ENCODE results near the gene ANKRD13D.

Gene ANKRD13D

DNA sequence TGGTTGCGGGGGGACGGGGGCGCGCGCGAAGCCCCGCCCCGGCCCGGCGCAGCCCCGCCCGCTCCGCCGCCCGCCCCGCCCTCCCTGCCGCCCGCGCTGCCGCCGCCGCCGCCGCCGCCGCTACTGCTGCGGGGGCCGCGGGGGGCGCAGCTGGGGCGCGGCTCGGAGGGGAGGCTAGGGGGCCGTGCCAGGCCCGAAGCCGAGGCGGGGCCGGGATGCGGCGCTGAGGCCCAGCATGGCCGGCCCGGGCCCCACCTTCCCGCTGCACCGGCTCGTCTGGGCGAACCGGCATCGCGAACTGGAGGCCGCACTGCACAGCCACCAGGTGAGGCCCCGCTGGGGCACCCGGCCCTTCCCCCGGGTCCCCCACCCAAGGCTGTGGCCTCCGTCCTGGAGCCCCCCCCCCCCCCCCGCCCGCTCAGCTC is at the start of gene ANKRD13D:
ANKRD13D (plus strand) TSS at position 78 of the 425 bp plus-strand sequence; CDS start at position 236, 158 bp downstream.
- no peak for DNase-seq

DNA sequence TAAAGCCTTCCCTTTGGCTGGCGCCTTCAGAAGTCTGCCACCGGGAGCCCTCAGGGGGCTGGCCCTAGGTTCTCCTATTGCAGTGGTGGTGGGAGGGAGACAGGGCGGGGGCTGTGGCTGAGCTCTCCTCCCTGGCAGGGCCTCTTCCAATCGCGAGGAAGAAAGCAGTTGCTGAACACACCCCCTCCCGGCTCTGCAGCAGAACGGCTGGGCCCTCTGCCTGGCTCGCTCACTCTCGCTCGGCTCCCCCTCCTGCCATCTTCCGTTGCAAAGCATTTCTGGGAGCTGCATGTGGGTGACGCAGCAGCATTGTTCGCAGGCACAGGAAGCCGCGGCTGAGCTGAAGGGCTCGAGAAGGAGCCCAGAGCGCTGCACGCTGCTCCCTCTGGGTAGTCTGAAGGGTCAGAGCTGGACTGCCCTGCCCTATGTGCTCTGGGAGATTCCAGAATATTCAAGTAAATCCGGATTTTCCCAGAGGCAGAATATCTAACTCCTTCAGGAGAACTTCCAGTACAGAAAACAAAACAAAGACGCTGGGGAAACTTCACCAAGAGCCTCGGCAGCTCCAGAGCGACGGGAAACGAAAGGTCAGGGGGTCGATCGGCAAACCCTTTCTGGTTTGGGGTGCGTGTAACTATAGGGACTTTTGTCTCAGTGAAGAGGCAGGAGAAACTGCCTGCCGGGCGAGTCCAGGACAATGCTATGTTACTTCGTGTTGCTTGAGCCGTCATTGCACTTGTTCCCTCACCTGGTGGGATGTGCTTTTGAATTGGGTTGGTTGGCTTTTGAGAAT is 49.1 kb upstream of the ANKRD13D start:
- peak; percentile 99 for DNase-seq

DNA sequence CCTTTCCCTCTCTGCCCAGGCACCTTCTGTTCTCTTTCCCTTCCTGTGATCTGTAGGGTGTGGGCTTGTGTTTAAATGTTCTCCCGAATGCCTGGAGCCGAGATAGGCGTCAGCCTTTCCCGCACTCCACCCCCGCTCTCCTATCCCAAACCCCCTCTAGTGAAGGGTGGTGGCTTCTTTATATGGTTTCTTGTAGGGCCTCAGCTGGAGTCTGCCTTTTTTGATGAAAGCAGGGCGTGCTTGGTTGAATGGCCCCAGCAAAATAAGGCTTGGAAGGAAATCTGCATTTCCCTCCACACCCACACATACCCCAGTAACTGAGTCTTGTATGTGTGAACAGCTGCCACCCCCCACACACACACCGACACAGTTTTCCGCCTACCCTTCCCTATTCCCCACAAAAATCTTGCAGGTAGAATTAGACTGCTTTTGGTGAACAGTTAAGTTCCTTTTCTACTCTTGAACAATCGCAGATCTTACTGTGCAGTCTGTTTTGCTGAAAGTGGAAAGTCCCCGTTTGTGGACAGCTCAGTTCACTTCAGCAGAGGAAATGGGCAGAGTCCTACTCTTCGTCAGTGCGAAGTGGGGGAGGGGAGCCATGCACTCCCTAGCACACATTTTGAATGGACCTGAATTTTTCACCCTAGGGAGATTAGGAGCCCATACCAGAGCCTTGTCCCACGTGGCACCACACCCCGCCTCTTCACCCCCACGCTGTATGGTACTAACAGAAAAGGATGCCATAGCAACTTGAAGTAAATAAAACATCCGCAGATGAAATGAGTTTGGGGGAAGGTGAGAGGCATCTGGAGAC is 48.3 kb upstream of the ANKRD13D start:
- DNase-seq: peak; percentile 64

DNA sequence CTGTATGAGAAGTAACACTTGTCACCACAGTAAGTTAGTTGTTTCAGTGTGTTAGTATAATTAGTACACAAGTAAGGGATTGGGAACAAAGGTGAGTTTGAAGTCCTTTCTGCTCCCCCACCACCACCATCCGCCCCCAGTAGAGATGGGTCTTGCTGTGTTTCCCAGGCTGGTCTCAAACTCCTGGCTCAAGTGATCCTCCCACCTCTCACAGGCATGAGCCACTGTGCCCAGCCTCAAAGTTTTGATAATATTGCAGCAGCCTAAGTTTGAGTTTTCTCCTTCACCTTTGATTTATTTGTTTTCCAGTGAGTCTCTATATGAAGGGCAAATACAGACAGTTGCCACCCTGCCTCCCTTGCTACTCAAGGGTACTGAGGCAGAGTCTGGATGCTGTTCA is 46.6 kb upstream of the ANKRD13D start:
- no peak for DNase-seq

DNA sequence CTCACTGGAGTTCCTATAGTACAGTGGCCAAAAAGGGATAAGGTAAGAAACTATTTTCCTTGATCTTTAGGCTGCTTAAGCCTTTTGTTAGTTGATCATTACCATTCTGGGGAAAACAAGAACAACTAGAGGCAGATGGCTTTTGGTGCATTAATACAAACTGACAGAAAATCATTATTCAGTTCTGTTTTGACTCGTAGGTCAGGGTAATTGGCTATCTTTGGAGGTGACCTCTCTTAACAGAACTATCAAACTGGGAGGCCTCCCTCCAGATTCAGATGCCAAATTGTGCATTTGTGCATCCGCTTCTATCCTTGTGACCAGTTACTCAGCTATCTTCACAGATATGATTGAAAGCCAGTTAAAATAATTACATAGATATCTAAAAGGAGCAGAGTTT is 46.1 kb upstream of the ANKRD13D start:
- no peak for DNase-seq

DNA sequence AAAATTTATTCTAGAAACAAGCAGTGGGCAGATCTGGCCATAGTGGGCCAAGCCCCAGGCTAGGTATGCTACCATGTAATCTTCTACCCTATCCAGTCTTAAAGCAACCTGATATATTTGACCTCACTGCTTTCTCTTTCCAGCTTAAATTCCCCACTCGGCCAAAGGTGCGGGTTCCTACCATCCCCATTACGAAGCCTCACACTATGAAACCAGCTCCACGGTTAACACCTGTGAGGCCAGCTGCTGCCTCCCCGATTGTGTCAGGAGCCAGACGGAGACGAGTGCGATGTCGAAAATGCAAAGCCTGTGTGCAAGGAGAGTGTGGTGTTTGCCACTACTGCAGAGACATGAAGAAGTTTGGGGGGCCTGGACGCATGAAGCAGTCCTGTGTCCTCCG is 44.1 kb upstream of the ANKRD13D start:
- no peak for DNase-seq

DNA sequence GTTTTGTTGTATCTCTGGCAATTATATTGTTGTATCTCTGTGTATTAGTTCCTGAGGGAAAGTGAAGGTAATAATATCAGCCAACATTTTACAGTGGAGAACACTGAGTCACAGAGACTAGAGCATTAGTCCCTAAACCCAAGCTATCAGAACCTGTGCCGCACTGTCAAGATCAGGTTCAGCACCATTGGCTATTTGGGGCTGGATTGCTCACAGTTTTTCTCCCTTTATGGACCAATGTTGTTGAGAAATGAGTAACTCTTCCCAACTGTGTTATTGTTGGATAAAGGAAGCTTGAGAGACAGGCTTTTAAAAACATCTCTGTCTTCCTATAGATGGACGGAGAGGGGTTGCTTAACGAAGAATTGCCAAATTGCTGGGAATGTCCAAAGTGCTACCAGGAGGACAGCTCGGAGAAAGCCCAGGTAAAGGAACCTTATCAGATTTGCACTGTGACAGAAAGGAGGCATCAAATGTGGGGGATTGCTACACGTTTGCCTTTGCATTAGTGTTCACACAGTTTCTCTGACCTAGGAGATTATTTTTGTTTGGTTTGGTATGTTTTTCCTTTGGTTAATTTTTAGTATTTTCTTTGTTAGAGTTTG is 41.1 kb upstream of the ANKRD13D start:
- DNase-seq: no peak

DNA sequence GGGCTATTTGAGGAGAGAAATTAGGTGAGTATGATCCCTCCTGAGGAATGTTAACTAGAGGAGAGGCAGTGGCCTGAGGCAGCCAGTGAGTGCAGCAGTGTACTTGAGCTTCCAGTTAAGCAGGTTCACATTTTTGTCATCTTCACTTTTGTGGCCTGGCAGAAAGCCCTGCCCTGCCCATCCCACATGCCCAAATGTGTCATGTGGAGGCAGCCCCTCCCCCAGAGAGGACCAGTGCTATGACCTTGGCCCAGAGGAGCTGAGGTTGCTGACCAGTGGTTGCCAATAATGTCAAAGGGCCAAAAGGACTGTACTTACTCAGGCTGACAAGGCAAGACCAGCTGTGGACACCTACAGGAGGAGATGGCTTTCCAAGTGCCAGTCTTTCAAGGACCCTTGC is 40.5 kb upstream of the ANKRD13D start:
- no peak for DNase-seq

DNA sequence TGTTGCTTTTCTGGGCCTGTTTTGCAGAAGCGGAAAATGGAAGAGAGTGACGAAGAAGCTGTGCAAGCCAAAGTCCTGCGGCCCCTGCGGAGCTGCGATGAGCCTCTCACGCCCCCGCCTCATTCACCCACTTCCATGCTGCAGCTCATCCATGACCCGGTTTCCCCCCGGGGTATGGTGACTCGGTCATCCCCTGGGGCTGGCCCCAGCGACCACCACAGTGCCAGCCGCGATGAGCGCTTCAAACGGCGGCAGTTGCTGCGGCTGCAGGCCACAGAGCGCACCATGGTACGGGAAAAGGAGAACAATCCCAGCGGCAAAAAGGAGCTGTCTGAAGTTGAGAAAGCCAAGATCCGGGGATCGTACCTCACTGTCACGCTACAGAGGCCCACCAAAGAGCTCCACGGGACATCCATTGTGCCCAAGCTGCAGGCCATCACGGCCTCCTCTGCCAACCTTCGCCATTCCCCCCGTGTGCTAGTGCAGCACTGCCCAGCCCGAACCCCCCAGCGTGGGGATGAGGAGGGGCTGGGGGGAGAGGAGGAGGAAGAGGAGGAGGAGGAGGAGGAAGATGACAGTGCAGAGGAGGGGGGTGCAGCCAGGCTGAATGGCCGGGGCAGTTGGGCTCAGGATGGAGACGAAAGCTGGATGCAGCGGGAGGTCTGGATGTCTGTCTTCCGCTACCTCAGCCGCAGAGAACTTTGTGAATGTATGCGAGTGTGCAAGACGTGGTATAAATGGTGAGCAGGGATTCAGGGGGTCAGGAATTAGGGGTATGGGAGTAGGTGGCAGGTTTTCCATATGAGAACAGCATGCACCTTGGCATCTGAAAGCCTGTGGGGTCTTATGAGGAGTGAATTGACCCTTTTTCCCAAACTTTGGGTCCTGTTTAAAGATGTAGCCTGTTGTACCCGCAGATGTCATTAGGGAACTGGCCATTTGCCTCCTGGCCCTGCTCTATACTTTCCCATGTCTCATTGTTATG is 38.8 kb upstream of the ANKRD13D start:
- no peak for DNase-seq

DNA sequence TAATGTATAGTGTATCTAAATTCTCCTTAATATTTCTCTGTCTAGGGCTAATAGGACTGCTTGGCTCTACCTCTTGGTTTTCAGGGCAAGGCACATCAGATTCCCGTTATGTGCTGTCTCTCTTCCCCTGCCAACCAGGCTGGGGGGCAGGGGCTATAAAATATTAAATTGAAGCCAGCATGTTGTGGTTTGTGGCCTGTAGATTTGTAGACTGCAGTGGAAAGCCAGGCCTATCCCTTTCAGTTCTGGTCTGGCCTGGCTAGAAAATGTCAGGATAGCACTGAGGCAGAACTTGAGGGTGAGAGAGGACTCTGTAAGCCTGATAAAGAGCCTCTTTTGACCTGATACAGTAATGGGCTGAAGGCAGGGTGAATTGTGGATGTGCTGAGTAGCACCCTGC is 37.3 kb upstream of the ANKRD13D start:
- DNase-seq: no peak

DNA sequence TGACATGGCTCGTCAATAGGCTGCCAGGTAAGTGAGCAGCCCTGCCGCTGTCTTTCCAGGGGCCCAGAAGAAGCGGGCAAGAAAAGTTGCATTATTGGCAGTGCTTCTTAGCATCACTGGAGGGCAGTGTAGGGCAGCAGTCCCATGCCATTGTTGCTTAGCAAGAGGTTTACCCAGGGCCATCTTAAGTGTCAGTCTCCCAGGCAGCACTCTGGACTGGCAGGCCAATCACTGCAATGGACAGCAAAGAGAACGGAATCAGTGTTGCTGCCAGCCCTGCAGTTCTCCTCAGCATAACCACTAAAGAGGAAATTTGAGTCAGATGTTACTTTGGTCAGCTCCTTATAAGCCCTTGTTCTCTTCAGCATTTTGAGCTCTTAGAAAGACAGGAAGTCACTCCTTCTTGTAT is 36.3 kb upstream of the ANKRD13D start:
- DNase-seq: no peak

DNA sequence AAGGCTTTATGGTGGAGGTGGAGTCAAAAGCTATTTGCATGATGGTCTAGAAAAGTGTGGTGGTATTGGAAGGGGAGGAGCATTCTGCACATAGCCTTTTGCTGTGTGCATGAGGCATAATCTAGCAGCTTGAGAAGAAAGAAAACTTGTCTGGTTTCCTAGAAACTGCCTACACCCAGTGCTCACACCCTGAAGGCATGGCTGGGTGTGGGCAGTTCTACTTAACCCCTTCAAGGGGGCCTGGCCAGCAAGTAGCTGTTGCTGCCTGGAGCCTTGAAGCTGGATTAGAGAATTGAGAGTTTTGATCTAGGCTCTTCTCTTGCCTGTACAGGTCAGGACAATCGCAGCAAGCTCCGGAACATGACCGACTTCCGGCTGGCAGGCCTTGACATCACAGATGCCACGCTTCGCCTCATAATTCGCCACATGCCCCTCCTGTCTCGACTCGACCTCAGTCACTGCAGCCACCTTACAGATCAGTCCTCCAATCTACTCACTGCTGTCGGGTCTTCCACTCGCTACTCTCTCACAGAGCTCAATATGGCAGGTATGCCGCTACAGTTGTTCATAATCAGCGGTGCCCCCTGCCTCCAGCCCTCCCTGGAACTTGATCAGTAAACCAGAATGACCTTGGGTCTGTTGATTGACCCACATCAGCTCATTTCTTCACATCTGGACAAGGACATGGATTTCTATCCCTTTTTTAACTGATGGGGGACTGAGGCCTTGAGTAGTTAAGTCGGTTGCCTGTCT is 35.1 kb upstream of the ANKRD13D start:
- DNase-seq: no peak

DNA sequence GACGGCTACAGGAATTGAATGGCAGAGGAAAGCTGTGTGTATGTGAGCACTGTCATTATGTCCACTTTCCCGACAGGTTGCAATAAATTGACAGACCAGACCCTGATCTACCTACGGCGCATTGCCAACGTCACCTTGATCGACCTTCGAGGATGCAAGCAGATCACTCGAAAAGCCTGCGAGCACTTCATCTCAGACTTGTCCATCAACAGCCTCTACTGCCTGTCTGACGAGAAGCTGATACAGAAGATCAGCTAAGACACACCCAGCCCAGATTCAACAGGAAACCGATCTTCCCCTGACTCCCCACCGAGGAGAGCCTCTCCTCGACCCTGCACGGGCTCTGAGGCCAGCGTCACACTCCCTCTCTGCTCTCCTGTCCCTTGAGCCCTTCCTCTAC is 34.3 kb upstream of the ANKRD13D start:
- DNase-seq: no peak

DNA sequence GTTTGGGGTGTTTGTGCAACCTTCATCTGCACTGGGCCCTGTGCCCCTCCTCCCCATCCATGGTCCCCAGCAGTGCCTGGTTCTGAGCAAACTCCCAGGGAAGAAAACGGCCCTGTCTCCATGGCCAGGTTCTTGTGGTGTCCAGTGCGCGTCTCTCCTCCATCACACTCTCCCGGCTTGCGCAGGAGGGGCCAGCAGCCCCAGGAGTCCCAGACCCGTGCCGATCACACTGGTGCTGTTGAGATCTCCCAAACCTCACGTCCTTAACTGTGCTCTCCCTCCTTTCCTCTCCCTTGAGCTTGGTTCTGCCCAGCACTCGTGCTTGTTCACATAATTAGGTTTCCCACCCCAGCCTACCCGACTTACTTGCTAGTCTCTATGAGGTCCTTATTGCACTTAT is 33.8 kb upstream of the ANKRD13D start:
- no peak for DNase-seq

DNA sequence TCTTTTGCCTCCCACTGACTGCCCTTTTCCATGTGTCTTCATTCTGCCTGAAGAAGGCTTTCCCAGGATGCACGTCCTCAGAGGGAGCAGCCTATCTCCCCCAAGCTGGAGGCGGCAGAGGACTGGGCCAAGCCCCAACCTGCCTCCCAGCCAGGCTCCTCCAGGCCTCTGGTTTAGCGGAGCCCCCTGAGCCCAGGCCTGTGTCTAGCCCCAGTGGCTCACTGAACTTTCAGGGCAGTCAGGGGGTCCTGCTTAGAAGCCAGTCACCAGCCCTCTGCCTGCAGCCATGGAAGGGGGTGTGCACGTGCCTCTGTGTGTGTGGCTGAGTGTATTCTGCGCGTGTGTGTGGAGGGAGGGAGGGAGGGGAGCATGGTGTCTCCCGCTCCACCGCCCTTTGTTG is 33.2 kb upstream of the ANKRD13D start:
- no peak for DNase-seq

DNA sequence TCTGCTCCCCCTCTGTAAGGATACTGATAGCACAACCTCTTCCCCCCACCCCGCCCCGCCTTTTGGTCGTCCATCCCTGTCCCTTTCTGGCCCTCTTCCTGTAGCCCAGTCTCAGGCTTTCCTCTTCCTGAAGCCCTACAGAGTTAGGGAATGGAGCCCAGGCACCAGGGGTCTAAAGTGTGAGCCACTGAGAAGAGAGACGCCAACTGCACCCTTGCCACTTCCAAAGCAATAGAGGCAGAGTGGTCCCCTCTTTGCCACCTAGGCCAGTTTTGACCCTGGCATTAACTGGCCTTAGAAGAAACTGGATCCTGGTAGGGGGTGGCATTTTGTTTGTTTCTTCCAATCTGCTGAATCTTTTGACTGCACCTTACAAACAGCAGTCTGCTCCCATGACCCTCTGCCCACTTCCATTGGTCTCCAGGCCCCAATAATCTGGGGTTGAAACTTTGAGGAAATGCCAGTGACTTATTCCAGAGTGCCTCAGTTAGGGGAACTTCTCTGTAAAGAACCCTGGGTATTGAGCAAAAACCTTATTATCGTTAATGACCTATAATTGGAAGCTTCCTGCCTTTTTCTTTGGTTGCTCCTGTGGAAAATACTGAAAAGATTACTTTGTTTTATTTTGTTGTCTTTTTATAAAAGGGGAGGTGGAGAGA is 32.5 kb upstream of the ANKRD13D start:
- DNase-seq: no peak

DNA sequence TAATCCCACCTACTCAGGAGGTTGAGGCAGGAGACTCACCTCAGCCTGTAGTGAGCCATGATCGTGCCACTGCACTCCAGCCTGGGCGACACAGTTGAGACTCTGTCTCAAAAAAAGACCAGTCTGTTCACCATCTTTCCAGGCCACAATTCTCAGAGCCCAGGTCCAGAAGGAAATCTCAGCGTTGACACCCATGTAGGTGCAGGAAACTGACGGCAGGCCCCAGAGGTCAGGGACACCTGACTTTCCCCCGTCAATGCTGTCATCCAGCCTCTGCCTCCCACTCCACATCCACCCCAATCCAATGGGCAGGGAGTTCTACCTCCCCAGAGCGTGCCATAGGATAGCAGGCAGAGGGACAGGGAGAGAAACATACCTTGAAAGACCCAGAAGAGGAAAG is 28.7 kb upstream of the ANKRD13D start:
- no peak for DNase-seq

DNA sequence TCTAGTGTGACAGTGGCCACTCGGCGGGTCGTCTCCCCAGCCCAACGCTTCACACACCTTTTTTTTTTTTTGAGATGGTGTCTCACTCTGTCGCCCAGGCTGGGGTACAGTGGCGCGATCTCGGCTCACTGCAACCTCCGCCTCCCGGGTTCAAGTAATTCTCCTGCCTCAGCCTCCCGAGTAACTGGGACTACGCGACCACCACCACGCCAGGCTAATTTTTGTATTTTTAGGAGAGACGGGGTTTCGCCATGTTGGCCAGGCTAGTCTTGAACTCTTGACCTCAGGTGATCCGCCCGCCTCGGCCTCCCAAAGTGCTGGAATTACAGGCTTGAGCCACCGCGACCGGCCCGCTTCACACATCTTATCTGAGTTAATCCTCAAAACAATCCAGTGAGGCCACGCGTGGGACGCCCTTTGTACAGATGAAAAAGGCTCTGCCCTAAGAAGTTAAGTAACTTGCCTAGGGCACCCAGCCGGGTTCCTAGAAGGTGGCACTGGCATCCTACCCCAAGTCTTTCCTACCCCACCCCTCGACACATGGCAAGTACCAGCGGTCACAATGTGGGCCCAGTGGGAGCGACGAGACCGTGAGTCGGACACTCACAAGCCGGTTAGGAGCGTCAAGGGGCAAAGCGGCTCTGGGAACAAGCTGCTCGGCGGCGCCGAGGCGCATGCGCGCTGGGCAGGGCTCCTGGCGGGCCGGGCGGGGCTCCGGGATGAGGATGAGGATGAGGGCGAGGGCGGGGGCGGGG is 28.0 kb upstream of the ANKRD13D start:
- peak; percentile 16 for DNase-seq

DNA sequence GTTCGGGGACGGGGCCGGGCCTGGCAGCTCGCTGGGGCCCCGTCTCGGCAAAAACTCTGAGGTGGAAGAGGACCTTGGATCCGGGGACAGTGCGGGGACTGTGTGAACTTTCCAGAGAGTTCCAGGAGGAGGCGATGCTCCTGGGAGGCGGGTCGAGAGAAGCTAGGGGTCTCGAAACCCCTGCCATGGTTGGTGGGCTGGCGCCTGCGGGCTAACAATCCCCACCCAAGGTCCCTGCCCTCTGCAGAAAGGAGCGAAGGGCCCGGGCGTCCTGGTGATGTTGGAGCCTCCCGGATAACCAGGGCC is 27.5 kb upstream of the ANKRD13D start:
- DNase-seq: no peak

DNA sequence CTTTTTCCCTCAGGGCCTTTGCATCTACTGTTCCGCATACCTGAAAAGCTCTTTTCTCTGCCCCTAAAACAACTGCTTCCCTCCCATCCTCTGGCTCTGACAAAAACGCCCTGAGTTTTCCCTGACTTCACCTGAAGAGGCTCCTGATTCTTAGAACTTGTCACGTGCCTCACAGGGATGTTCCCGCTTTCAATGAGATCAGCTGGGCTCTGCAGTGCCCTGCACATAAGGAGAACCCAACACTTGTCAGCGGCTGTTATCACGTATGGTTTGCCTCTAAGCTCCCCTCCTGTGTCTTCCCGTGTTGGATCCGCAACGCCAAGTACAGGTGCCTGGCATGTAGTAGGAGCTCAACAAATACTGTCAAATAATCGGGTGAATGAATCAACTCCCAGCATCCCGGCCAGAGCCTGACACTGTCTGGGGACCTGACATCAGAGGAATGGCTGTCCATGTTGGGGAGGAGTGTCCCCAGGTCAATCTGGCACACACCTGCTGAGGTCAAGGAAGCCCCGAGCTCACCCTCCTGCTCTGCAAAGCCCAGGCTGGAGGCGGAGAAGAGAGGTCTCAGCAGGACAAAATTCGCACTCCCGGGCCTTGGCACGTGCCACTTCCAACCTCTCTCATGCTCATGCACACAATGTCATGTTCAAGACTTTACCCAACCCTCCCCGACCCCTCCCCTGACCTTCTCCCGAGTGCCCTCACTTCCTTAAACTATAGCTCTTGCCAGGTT is 27.0 kb upstream of the ANKRD13D start:
- no peak for DNase-seq

Data from NCI-H2029 (cell line).